Measurements from ENCODE around the gene ITGA11. TPM values are rescaled to one million over a fixed set of nuclear protein-coding genes. Genes with fewer than 3 reads are reported as not detected.

ITGA11 gene
- total RNA-seq, 2 experiments from 2014 or later = 1.7 to 3.6 TPM

DNA sequence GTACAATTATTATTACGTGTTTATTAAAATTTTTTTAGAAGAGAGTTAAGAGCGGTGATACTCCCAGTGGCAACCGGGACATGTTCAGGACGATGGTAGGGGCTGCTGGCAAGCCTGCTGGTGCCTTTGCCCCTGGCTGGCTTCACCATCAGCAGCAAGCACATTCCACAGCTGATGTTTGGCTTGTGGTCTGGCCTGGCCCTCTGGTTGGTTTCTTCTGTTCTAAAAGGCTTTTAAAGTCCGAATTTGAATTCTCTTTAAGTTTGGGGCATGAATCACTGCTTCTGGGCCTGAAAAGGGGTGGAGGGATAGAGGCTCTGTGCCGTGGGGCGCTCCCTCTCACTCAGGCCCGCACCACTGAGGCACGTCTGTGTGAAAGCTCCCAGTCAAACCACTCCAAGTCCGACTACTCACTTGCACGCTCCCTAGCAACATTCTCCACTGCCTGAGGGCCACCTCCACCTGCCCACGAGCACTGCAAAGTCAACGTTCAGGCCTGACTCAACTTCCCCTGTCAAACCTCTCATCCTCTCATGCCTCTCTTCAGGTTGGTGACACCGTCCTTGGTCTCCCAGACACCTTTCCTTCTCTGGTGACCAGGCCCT lies 10.1 kb downstream of the ITGA11 start:
- no peak overlapping the region for H3K4me3 Mint-ChIP-seq
- DNase-seq (no peak), ATAC-seq (no peak)
- peaks cover under 1% of the 10 kb centered on the region for H3K27me3 Mint-ChIP-seq
- no peaks in the 10 kb centered on the region for H3K36me3 Mint-ChIP-seq (ENCODE audit: low read depth)
- POLR2A ChIA-PET = no interaction called here
- CTCF ChIA-PET = no interaction called here
- H3K4me1 Mint-ChIP-seq (ENCODE audit: low read depth) = no peaks in the 10 kb centered on the region
- TF ChIP-seq, protein P1, sequence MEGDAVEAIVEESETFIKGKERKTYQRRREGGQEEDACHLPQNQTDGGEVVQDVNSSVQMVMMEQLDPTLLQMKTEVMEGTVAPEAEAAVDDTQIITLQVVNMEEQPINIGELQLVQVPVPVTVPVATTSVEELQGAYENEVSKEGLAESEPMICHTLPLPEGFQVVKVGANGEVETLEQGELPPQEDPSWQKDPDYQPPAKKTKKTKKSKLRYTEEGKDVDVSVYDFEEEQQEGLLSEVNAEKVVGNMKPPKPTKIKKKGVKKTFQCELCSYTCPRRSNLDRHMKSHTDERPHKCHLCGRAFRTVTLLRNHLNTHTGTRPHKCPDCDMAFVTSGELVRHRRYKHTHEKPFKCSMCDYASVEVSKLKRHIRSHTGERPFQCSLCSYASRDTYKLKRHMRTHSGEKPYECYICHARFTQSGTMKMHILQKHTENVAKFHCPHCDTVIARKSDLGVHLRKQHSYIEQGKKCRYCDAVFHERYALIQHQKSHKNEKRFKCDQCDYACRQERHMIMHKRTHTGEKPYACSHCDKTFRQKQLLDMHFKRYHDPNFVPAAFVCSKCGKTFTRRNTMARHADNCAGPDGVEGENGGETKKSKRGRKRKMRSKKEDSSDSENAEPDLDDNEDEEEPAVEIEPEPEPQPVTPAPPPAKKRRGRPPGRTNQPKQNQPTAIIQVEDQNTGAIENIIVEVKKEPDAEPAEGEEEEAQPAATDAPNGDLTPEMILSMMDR (IDR thresholded peaks at IDR 0.05) = no peak
- intact Hi-C loops (cut with micrococcal nuclease) = no loop called here
- H3K27ac Mint-ChIP-seq = no peak overlapping the region
- H3K9me3 Mint-ChIP-seq = no peaks in the 10 kb centered on the region

DNA sequence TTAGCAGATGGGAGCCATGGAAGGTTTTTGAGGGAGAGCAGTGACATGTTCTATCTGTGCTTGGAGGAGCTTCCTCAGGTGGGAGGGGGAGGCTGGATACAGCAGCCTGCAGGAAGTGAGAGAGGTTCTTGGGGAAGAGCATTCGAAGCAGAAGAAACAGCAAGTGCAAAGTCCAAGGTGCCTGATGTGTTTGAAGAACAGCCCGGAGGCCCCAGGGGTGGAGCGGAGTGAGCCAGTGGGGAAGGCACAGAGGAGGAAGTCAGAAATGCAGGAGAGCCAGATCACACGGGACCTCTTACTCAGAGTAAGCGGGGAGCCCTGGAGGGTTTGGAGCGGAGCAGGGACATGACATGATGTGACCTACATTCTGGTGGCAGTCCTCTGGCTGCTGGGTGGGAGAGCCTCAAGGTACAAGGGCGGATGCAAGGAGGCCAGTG lies 10.8 kb downstream of the ITGA11 start:
- no peaks in the 10 kb centered on the region for H3K27me3 Mint-ChIP-seq
- POLR2A ChIA-PET = no interaction called here
- H3K36me3 Mint-ChIP-seq (ENCODE audit: low read depth) = no peaks in the 10 kb centered on the region
- no peak overlapping the region for H3K27ac Mint-ChIP-seq
- intact Hi-C loops (cut with micrococcal nuclease) = no loop called here
- no peak for DNase-seq
- no peaks in the 10 kb centered on the region for H3K4me1 Mint-ChIP-seq (ENCODE audit: low read depth)
- no peak overlapping the region for H3K4me3 Mint-ChIP-seq
- ATAC-seq = no peak
- TF ChIP-seq, protein P1 (IDR thresholded peaks at IDR 0.05) = no peak
- no peaks in the 10 kb centered on the region for H3K9me3 Mint-ChIP-seq
- CTCF ChIA-PET = no interaction called here

DNA sequence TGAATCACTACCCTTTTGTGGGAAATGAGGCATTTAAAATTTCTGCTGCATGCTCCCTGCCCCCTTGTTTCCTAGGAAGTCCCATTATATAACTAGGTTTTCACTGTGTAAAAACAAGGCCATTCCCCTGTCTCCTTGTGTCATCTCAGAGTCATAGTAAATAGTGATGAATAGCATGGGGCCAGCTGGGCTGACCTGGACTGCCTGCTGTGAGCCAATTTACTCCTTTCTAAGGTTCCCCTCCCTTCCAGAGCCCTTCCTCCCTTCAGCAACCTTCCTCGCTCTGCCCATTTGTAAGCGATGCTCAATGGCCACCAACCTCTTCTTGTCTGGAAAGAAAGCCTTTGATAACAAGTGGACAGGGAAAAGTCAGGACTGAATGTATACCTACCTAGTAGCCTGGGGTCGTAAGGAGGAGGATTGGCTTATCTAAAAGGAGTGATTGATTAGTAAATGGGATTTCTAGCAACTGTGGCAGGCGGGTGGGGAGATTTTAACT lies 11.7 kb downstream of the ITGA11 start:
- TF ChIP-seq, protein P1 (IDR thresholded peaks at IDR 0.05) = no peak
- H3K9me3 Mint-ChIP-seq = no peaks in the 10 kb centered on the region
- ChIA-PET POLR2A (no interaction called here), CTCF (no interaction called here)
- H3K27ac Mint-ChIP-seq = no peak overlapping the region
- no peak overlapping the region for H3K4me3 Mint-ChIP-seq
- no peaks in the 10 kb centered on the region for H3K27me3 Mint-ChIP-seq
- no peaks in the 10 kb centered on the region for H3K4me1 Mint-ChIP-seq (ENCODE audit: low read depth)
- DNase-seq (no peak), ATAC-seq (no peak)
- intact Hi-C loops (cut with micrococcal nuclease) = no loop called here
- no peaks in the 10 kb centered on the region for H3K36me3 Mint-ChIP-seq (ENCODE audit: low read depth)

DNA sequence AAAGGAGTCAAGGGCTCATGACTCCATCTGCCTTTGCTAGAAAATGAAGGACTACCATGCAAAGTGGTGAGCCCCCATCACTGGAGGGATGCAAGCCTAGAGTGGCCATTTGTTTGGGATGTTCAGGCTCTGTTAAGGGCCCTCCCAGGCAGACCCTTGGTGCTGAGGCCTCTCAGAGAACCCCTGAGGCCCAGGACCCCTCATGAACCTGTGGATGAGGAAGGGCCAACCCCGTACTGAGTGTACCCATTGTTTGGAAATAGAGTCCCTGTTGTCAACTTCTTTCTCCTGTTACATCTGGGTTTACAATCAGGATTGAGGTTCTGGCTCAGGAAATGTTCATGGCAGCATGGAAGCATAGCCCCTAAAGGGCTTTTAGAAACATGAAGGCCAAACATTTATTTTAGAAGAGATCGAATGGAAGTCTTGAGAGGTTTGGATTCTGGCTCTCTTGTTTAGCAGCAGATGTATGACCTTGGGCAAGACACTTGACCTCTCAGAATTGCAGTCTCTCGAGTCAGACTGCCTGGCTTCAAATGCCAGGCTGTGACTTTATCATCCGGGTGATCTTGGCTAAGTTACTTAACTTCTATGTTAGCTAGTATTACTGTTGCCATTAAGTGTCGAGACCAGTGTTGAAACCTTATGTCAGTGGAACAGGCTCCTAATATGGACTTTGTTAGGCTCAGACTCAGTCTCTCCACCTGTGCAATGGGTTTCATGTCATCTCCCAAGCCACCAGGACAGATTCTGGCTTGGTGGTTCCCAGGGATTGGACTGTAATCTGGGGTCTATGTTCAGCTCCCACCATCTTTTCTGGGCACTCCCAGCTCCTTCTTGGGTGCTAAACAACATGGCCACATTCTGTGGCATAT lies 12.4 kb downstream of the ITGA11 start:
- ChIA-PET CTCF (no interaction called here), POLR2A (no interaction called here)
- no peaks in the 10 kb centered on the region for H3K36me3 Mint-ChIP-seq (ENCODE audit: low read depth)
- ATAC-seq = no peak
- DNase-seq = no peak
- no peaks in the 10 kb centered on the region for H3K27me3 Mint-ChIP-seq
- H3K4me1 Mint-ChIP-seq (ENCODE audit: low read depth) = no peaks in the 10 kb centered on the region
- no peaks in the 10 kb centered on the region for H3K9me3 Mint-ChIP-seq
- intact Hi-C loops (cut with micrococcal nuclease) = no loop called here
- no peak overlapping the region for H3K27ac Mint-ChIP-seq
- TF ChIP-seq, protein P1 (IDR thresholded peaks at IDR 0.05) = no peak
- no peak overlapping the region for H3K4me3 Mint-ChIP-seq

DNA sequence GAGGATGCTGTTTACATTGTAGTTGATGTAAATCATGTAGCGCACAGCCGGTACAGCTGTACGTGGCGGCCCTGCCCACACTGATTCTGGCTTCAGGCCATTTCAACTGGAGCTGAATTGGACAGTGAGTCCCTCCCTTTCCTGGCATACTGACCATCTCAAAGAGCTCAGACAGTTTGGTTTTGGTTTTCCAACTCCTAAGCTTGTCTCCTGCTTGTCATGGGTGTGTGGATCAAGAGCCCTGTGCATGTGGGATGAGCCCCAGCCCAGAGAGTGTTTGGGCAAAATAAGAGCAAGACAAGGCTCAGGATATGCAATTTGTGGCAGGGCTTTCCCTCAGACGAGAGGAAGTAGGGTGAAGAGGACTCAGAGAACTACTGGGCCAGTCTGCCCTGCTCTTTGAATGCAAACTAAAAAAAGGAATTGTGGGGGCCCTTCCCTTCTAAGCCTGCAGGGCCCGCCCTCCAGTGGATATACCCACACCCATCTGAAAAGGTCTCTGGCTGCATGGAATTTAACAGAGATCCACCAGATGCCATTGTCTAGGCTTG lies 13.3 kb downstream of the ITGA11 start:
- ATAC-seq = no peak
- DNase-seq = no peak
- no peaks in the 10 kb centered on the region for H3K27me3 Mint-ChIP-seq
- no peak overlapping the region for H3K4me3 Mint-ChIP-seq
- ChIA-PET CTCF (no interaction called here), POLR2A (no interaction called here)
- intact Hi-C loops (cut with micrococcal nuclease) = no loop called here
- H3K36me3 Mint-ChIP-seq (ENCODE audit: low read depth) = no peaks in the 10 kb centered on the region
- H3K4me1 Mint-ChIP-seq (ENCODE audit: low read depth) = no peaks in the 10 kb centered on the region
- TF ChIP-seq, protein P1 (IDR thresholded peaks at IDR 0.05) = no peak
- no peak overlapping the region for H3K27ac Mint-ChIP-seq
- no peaks in the 10 kb centered on the region for H3K9me3 Mint-ChIP-seq

Data from activated CD8-positive, alpha-beta T cell treated with anti-CD3 and anti-CD28 coated beads for 36 hours (primary cell).